ENCODE results near the gene RNF144A.

The RNF144A gene

GRCh38 chr2:7024261-7024660 lies 107.0 kb downstream of the RNF144A start:
- DNase-seq (ENCODE audit: low spot score): no peak
- no peak for TF ChIP-seq CTCF (IDR thresholded peaks at IDR 0.05; ENCODE audit: extremely low read depth, missing control alignments)

- no peak for TF ChIP-seq CTCF (IDR thresholded peaks at IDR 0.05; ENCODE audit: extremely low read depth, missing control alignments)
- DNase-seq (ENCODE audit: low spot score): no peak
Measured at GRCh38 chr2:7025082-7025481, 107.9 kb downstream of the RNF144A start.

- TF ChIP-seq CTCF (IDR thresholded peaks at IDR 0.05; ENCODE audit: extremely low read depth, missing control alignments): no peak
- DNase-seq (ENCODE audit: low spot score): no peak
Measured at GRCh38 chr2:7026742-7027141, 109.5 kb downstream of the RNF144A start.

GRCh38 chr2:7027411-7027810 lies 110.2 kb downstream of the RNF144A start:
- DNase-seq (ENCODE audit: low spot score): no peak
- TF ChIP-seq CTCF (IDR thresholded peaks at IDR 0.05; ENCODE audit: extremely low read depth, missing control alignments): no peak

- no peak for TF ChIP-seq CTCF (IDR thresholded peaks at IDR 0.05; ENCODE audit: extremely low read depth, missing control alignments)
- no peak for DNase-seq (ENCODE audit: low spot score)
Measured at GRCh38 chr2:7027956-7028655, 110.9 kb downstream of the RNF144A start.

- TF ChIP-seq CTCF (IDR thresholded peaks at IDR 0.05; ENCODE audit: extremely low read depth, missing control alignments): no peak
- no peak for DNase-seq (ENCODE audit: low spot score)
Measured at GRCh38 chr2:7028846-7029245, 111.6 kb downstream of the RNF144A start.

- DNase-seq (ENCODE audit: low spot score): no peak
- TF ChIP-seq CTCF (IDR thresholded peaks at IDR 0.05; ENCODE audit: extremely low read depth, missing control alignments): no peak
Measured at GRCh38 chr2:7029291-7030059, 112.3 kb downstream of the RNF144A start.

All from GM20000 (cell line).